A549 treated with Hydrocortisone at 1 μM for 4 hours (cell line): ENCODE data around the gene CCDC190. TPM values are rescaled to one million over a fixed set of nuclear protein-coding genes. Genes with fewer than 3 reads are reported as not detected.

ENCODE experiments used
- total RNA-seq: library from RNA; stranded (reverse); fragments of 200-300 nt; extraction: Qiagen RNA extraction; gene quantifications from 5 replicates; pipeline ENCODE4 v1.2.3, GENCODE V29; 2022

The CCDC190 gene
- total RNA-seq, result not detected in 5 replicates

GRCh38 chr1:162861101-162861500 lies at the start of gene CCDC190:
Gene CCDC190 (minus strand): TSS chr1:162861175. CDS start chr1:162859646, 1,529 bp downstream.

Other genes with a start within 250 kb of the CCDC190 start
- 0.17 to 0.51 TPM (median 0.46 TPM) in 5 replicates for gene DDR2, start 228.7 kb downstream of the CCDC190 start, total RNA-seq
- 8.3 to 9.8 TPM (median 9.1 TPM) in 5 replicates for gene HSD17B7, start 70.5 kb downstream of the CCDC190 start, total RNA-seq
- 0.05 TPM in 1 of 5 replicates, not detected in the others for gene RGS4, start 208.2 kb upstream of the CCDC190 start, total RNA-seq